DND-41 (cell line): Measurements from ENCODE around the gene FARP1.
"Not testable (repeated sequence)": the region's sequence is repeated elsewhere in the genome, so short reads cannot be mapped to it uniquely, and the experiment has no call there.

ENCODE experiments used
- ATAC-seq: fragments of 200-7000 bp; cut with Tn5 transposase; 3 replicates; pipeline ENCODE4 v1.9.1; 2021; ENCODE audit warnings: low read depth; ENCODE audit not compliant: insufficient read depth
- DNase-seq: peaks from one replicate; pipeline ENCODE4 v3.0.0-alpha.2; 2020
- H2AFZ ChIP-seq: 2 replicates; pipeline ENCODE4 v1.6.0; 2012; ENCODE audit warnings: low read depth, low read length
- H3K27ac ChIP-seq: 2 replicates; pipeline ENCODE4 v1.5.1; 2012; ENCODE audit warnings: low read length, inconsistent platforms
- H3K27me3 ChIP-seq: fragments of 200-600 bp; sonication (generic); 2 replicates; pipeline ENCODE4 v1.6.0; 2012; ENCODE audit warnings: low read length, mild to moderate bottlenecking, inconsistent platforms; ENCODE audit not compliant: insufficient read depth, poor library complexity
- H3K36me3 ChIP-seq: 2 replicates; pipeline ENCODE4 v1.5.1; 2012; ENCODE audit warnings: low read length, inconsistent platforms; ENCODE audit not compliant: insufficient read depth
- H3K4me1 ChIP-seq: 2 replicates; pipeline ENCODE4 v1.5.1; 2012; ENCODE audit warnings: mild to moderate bottlenecking, low read length; ENCODE audit not compliant: insufficient read depth
- H3K4me2 ChIP-seq: 2 replicates; pipeline ENCODE4 v1.6.0; 2012; ENCODE audit warnings: mild to moderate bottlenecking, moderate library complexity, low read length, inconsistent platforms; ENCODE audit not compliant: insufficient read depth
- H3K4me3 ChIP-seq, 2 experiments: fragments of 200-600 bp in 1 of 2; shearing (Covaris generic) in 1 of 2; 2 replicates each; pipeline ENCODE4 v1.5.1; 2012 to 2016; ENCODE audit warnings: inconsistent platforms in 2 of 2, low read length in 2 of 2, mild to moderate bottlenecking in 2 of 2, low read depth in 1 of 2, moderate library complexity in 1 of 2
- H3K79me2 ChIP-seq: 2 replicates; pipeline ENCODE4 v1.6.0; 2012; ENCODE audit warnings: low read length, inconsistent platforms; ENCODE audit not compliant: insufficient read depth
- H3K9ac ChIP-seq: 2 replicates; pipeline ENCODE4 v1.6.0; 2012; ENCODE audit warnings: low read depth, mild to moderate bottlenecking, inconsistent platforms, low read length, moderate library complexity
- H3K9me3 ChIP-seq: 2 replicates; pipeline ENCODE4 v1.5.1; 2012; ENCODE audit warnings: low read length, moderate library complexity, mild to moderate bottlenecking, inconsistent platforms; ENCODE audit not compliant: insufficient read depth, severe bottlenecking
- H4K20me1 ChIP-seq: 2 replicates; pipeline ENCODE4 v1.6.0; 2012; ENCODE audit warnings: low read length; ENCODE audit not compliant: insufficient read depth
- EZH2 ChIP-seq: IDR thresholded peaks from 3 replicates; pipeline ENCODE4 v1.6.1; 2012; ENCODE audit warnings: borderline replicate concordance, low read depth, mild to moderate bottlenecking, moderate library complexity, low read length, inconsistent platforms; ENCODE audit not compliant: severe bottlenecking
- TF ChIP-seq, protein P1 (sequence below): IDR thresholded peaks from 2 replicates; pipeline ENCODE4 v1.5.1; 2012; ENCODE audit warnings: borderline replicate concordance, low read length, moderate library complexity, mild to moderate bottlenecking; ENCODE audit not compliant: poor library complexity, severe bottlenecking; ENCODE audit errors: extremely low read depth

FARP1 gene

DNA sequence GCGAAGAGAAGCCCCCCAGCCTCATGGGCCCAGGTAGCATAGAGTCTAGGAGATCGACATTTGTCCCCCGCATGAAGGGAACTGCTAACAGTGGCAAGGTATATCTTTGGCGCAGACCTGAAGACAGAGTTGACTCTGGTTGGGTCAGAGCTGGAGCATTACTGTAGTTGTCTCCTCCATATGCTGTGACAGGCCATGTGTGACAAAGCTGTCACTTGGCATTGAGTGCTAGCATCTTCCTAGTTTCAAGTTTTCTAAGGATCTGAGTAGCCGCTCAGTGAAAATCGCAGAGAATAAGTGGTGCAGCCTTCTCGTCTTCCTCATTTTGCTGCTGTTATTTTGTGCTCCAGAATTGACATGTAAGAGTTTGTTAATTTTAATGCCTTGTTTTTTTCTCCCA is 223.5 kb downstream of the FARP1 start:
- no peaks in the 10 kb centered on the region for H3K79me2 ChIP-seq
- H3K9ac ChIP-seq, result no peak overlapping the region
- H3K36me3 ChIP-seq, result no peaks in the 10 kb centered on the region
- no peak for DNase-seq
- no peaks in the 10 kb centered on the region for H4K20me1 ChIP-seq
- H2AFZ ChIP-seq, result no peak overlapping the region
- no peak overlapping the region for H3K4me2 ChIP-seq
- TF ChIP-seq EZH2, result no peak
- ATAC-seq, result no peak
- no peaks in the 10 kb centered on the region for H3K4me1 ChIP-seq
- peaks cover 3% of the 10 kb centered on the region for H3K27me3 ChIP-seq
- no peak overlapping the region for H3K27ac ChIP-seq
- H3K9me3 ChIP-seq, result no peaks in the 10 kb centered on the region
- H3K4me3 ChIP-seq, result no peak overlapping the region

DNA sequence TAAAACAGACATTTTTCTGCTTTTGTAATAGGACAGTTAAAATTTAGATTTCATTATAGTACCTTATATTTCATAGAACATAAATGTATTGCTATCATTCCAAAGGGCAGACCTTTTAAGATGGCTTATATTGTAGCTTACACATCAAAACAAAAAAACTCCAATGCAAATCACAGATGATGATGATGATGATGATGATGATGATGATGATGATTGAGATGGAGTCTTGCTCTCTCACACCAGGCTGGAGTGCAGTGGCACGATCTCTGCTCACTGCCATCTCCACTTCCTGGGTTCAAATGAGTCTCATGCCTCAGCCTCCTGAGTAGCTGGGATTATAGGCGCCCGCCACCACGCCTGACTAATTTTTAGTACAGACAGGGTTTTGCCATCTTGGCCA is 224.1 kb downstream of the FARP1 start:
- no peak overlapping the region for H3K4me3 ChIP-seq
- no peaks in the 10 kb centered on the region for H4K20me1 ChIP-seq
- no peak for ATAC-seq

DNA sequence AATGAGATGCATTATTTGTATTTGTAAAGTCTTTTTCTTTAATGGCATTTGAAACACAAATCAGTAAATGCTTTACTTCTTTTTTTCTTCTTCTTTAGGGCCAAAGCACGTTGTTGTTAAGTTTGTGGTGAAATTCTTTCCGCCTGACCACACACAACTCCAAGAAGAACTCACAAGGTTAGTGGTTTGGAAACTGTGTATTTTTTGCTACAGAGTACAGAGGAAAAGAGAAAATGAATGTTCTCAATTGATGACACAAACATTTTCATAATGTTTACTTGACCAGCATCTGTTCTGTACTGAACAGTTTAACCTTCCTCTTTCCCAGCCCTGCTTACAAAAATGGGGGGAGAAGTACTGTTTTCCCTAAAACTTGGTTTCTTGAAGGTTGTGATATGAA is 225.1 kb downstream of the FARP1 start:
- Histone ChIP-seq H3K36me3 (no peaks in the 10 kb centered on the region), H3K79me2 (no peaks in the 10 kb centered on the region), H3K9me3 (no peaks in the 10 kb centered on the region), H2AFZ (no peak overlapping the region), H3K4me3 (no peak overlapping the region), H3K4me1 (no peaks in the 10 kb centered on the region), H3K27ac (no peak overlapping the region), H3K9ac (no peak overlapping the region), H3K27me3 (peaks cover 3% of the 10 kb centered on the region), H3K4me2 (no peak overlapping the region), H4K20me1 (no peaks in the 10 kb centered on the region)
- no peak for DNase-seq
- TF ChIP-seq, protein P1, sequence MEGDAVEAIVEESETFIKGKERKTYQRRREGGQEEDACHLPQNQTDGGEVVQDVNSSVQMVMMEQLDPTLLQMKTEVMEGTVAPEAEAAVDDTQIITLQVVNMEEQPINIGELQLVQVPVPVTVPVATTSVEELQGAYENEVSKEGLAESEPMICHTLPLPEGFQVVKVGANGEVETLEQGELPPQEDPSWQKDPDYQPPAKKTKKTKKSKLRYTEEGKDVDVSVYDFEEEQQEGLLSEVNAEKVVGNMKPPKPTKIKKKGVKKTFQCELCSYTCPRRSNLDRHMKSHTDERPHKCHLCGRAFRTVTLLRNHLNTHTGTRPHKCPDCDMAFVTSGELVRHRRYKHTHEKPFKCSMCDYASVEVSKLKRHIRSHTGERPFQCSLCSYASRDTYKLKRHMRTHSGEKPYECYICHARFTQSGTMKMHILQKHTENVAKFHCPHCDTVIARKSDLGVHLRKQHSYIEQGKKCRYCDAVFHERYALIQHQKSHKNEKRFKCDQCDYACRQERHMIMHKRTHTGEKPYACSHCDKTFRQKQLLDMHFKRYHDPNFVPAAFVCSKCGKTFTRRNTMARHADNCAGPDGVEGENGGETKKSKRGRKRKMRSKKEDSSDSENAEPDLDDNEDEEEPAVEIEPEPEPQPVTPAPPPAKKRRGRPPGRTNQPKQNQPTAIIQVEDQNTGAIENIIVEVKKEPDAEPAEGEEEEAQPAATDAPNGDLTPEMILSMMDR, result no peak
- no peak for TF ChIP-seq EZH2
- no peak for ATAC-seq

More for the DNA sequence above, 224.1 kb downstream of the FARP1 start:
- DNase-seq, result no peak
- Histone ChIP-seq H2AFZ (no peak overlapping the region), H3K4me1 (no peaks in the 10 kb centered on the region), H3K27ac (no peak overlapping the region), H3K4me2 (no peak overlapping the region), H3K27me3 (peaks cover 3% of the 10 kb centered on the region), H3K9me3 (no peaks in the 10 kb centered on the region), H3K79me2 (no peaks in the 10 kb centered on the region), H3K9ac (no peak overlapping the region), H3K36me3 (no peaks in the 10 kb centered on the region)
- no peak for TF ChIP-seq EZH2
- TF ChIP-seq, protein P1, result no peak

DNA sequence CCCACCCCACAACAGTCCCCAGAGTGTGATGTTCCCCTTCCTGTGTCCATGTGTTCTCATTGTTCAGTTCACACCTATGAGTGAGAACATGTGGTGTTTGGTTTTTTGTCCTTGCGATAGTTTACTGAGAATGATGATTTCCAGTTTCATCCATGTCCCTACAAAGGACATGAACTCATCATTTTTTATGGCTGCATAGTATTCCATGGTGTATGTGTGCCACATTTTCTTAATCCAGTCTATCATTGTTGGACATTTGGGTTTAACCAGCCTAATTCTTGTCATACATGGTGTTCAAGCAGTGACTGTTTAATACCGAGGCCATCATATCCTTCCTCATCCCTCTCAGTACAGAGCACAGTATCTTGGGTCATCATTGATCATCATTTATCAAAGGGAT is 226.6 kb downstream of the FARP1 start:
- not testable (repeated sequence) for H2AFZ ChIP-seq, ATAC-seq

More for the DNA sequence above, 226.6 kb downstream of the FARP1 start:
- H3K27ac ChIP-seq, H3K4me3 ChIP-seq, H3K4me1 ChIP-seq, H3K4me2 ChIP-seq, H3K36me3 ChIP-seq, H3K79me2 ChIP-seq, H3K9me3 ChIP-seq, DNase-seq, H3K9ac ChIP-seq, H3K27me3 ChIP-seq, H4K20me1 ChIP-seq: not testable (repeated sequence)
